Stimulated activated CD8-positive, alpha-beta memory T cell treated with anti-CD3 and anti-CD28 coated beads, Interleukin-4, amount 100 ng/mL, for 24 hours (primary cell): ENCODE measurements around the gene MTA3.
"Not testable (repeated sequence)": the region's sequence is repeated elsewhere in the genome, so short reads cannot be mapped to it uniquely, and the experiment has no call there.

Source experiments
- DNase-seq: peaks from one replicate; pipeline ENCODE4 v3.0.0-alpha.2; 2020; ENCODE audit warnings: low read depth

The MTA3 gene

DNA sequence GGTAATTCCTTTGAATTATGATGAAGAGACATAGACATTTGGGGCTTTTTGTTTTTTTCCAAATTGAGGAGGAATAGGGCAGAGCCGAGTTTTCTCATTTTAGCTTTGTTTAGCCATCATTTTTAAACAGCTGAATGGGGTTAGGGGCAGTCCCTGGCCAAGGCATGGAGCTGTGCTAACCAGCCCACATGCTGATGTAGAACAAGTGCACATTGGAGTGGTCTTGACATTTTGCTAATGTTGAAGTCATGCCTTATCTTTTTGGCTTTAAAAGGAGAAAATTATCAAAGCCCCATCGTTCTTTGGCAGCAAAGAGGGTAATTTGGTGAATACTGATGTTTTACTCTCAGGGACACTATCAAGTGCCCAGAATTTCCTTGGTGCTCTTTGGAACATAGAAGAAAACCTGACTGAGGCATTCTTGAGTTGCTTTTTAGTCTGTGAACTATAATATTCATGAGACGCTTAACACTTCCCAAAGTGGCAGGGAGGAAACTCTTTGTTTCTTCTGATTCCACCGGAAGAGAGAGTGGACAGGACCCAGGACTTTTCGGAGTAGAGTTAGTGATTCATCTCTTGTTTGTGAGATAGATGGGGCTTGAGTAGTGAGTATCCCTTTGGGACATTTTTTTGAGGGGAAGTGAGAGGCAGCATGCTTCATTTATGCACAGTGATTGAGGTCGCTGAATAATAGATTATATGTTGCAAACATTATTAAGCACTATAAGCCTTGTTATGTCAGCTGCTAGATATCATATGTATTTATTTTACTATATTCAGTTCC is 45.0 kb downstream of the MTA3 start:
- DNase-seq, result no peak

DNA sequence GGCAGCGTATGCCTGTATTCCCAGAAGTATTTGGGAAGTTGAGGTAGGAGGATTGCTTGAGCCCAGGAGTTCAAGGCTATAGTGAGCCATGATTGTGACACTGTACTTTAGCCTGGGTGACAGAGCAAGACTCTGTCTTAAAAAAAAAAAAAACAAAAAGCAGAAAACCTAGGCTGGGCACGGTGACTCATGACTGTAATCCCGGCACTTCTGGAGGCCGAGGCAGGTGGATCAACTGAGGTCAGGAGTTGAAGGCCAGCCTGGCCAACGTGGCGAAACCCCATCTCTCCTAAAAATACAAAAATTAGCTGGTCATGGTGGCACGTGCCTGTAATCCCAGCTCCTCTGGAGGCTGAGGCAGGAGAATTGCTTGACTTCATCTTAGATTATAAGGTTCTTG is 46.4 kb downstream of the MTA3 start:
- no peak for DNase-seq

GRCh38 chr2:42618116-42618515 is 49.7 kb downstream of the MTA3 start:
- DNase-seq, result no peak

DNA sequence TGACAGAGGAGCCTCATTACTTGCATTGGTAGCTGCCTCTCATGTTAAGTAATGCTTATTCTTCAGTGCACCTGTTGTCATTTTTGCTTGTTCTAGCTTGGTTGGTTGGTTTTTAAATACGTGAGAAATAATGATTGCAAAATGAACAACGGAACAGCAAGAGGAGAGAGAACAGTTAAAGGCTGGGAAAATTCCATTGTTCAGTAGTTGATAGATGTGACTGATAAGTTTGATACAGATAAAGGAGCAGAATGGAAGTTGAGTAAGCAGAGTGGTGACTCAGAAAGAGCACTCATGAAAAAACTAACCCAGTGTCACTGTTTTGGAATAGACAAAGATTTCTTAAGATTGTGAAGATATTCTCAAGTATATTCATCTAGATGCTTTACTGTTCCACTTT is 50.5 kb downstream of the MTA3 start:
- DNase-seq, result no peak

DNA sequence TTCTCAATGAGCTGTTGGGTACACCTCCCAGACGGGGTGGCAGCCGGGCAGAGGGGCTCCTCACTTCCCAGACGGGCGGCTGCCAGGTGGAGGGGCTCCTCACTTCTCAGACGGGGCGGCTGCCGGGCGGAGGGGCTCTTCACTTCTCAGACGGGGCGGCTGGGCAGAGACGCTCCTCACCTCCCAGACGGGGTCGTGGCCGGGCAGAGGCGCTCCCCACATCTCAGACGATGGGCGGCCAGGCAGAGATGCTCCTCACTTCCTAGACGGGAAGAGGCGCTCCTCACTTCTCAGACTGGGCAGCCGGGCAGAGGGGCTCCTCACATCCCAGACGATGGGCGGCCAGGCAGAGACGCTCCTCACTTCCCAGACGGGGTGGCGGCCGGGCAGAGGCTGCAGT is 53.2 kb downstream of the MTA3 start:
- not testable (repeated sequence) for DNase-seq

DNA sequence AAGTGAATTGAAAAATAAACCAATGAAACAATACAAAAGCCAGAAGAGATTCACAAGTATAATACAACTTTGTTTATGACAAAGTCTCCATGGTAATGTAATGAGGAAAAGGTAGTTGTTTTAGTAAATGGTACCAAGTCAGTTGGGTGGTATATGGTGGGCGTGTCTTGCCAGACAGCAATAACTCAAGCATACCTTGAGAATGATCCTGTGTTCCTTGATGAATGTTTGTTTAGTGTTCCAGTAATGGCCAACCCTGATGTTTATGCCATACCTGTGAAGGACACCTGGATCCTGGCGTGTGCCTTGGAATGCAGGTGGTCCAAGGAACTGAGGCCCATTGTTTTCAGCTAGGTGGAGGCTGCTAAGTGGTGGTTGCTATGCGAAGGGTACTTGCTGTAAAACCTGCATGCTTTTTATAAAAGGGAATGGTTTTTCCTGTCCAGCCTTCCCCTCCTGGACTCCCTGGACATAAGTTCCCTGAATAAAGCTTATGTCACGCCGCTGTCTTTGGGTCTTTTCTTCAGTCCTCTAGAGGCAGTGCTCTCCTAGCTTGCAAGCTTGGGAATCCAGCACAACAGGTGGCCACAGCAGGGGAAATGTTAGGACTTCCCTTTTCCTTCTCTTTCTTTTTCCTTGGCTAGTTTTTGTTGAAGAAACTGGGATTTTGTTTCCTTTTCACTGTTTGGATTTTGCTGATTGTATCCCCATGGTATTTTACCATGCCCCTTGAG is 54.7 kb downstream of the MTA3 start:
- DNase-seq, result no peak

- no peak for DNase-seq
These were observed 55.6 kb downstream of the MTA3 start for GRCh38 chr2:42624047-42624446.

GRCh38 chr2:42628024-42628423 is 59.6 kb downstream of the MTA3 start:
- DNase-seq, result not testable (repeated sequence)

DNA sequence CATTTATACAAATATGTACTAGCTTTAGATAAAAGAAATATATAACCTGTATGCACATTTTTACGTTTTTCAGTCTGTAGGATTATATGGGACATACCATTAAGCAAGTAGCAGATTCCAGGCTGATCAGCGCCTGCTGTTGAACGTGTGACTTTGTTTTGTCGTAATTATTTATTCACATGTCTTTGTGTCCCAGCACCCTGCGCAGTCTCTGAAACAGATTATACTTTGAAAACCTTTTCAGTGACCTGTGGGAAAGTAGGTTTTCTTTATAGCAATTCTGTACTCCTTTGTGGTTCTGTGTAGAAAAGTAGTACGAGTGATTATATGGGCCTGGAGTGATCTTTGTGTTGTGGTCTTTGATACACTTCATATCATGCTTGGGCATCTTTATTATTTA is 68.5 kb downstream of the MTA3 start:
- no peak for DNase-seq

- no peak for DNase-seq
These were observed 69.8 kb downstream of the MTA3 start for GRCh38 chr2:42638080-42638784.

DNA sequence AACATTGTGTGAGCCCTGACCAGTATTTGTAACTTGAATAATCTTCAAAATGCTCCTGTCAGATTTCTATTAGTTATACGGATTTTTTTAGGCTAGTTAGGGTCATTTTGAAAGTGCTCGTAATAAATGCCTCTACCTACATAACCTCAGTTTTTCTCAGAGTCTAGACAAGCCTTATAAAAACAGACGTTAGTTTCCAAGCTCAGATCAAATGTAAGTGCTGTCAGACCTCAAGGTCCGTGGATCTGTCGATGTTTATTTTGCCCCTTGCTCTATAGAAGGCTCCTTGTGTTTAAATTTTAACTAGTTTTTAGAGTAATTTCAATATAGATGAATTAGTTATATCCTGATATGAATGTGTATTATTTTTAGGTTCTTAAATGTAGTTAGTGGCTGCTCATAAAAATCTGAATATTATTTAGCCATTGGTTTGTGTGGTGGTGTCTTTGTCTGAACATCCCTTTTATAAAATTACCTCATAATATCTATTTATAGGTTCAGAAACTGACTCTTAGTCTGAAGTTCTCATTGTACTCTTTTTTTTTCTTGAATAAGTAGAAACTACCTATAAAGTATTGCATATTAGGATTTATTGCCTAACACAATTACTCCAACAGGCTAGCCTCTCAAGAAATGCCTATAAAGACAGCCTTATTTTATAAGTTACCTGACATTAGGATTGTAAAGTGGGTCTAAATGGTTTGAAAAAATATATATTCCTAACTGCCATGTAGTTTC is 71.1 kb downstream of the MTA3 start:
- no peak for DNase-seq

GRCh38 chr2:42640261-42640660 is 71.8 kb downstream of the MTA3 start:
- DNase-seq, result no peak

DNA sequence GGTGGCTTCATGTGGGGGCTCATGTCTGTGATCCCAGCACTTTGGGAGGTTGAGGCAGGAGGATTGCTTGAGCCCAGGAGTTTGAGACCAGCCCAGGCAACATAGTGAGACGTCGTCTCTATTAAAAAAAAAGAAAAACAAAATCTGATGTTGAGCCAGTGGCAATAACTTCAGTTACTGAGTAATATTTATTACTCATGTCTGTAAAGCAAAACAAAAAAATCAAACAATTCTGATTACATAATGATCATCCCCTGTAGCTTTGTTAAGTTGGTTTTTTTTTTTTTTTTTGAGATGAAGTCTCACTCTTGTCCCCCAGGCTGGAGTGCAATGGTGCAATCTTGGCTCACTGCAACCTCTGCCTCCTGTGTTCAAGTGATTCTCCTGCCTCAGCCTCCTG is 73.9 kb downstream of the MTA3 start:
- not testable (repeated sequence) for DNase-seq

DNA sequence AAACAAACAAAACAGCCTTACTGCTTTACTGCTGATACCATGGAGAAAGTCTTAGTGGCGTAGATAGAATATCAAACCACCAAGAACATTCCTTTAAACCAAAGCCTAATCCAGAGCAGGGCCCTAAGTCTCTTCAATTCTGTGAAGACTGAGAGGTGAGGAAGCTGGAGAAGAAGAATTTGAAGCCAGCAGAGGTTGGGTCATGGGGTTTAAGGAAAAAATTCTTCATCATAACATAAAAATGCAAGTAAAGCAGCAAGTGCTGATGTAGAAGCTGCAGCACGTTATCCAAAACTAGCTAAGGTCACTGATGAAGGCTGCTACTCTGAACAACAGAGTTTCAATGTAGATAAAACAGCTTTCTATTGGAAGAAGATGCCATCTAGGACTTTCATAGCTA is 77.1 kb downstream of the MTA3 start:
- DNase-seq, result no peak

DNA sequence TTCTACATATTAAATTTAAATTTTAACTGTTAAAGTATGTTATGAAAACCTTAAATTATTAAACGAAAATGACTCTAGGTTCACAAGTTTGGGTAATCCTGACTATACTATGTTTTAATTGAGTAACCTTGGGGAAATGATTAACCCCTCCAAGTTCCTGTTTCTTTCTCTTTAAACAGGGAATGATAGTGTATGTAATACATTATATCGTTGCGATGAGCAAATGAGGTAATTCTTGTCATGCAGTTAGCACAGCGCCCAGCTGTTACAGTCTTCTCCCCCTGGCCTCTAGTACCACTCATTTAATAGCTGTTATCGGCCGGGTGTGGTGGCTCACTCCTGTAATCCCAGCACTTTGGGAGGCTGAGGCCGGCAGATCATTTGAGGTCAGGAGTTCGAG is 80.4 kb downstream of the MTA3 start:
- no peak for DNase-seq

GRCh38 chr2:42651057-42651456 is 82.6 kb downstream of the MTA3 start:
- DNase-seq, result no peak

GRCh38 chr2:42652086-42652485 is 83.7 kb downstream of the MTA3 start:
- DNase-seq, result no peak

- DNase-seq, result no peak
These were observed 84.6 kb downstream of the MTA3 start for GRCh38 chr2:42653039-42653438.

GRCh38 chr2:42653908-42654445 is 85.5 kb downstream of the MTA3 start:
- no peak for DNase-seq

- DNase-seq, result no peak
These were observed 89.9 kb downstream of the MTA3 start for GRCh38 chr2:42658306-42658705.

DNA sequence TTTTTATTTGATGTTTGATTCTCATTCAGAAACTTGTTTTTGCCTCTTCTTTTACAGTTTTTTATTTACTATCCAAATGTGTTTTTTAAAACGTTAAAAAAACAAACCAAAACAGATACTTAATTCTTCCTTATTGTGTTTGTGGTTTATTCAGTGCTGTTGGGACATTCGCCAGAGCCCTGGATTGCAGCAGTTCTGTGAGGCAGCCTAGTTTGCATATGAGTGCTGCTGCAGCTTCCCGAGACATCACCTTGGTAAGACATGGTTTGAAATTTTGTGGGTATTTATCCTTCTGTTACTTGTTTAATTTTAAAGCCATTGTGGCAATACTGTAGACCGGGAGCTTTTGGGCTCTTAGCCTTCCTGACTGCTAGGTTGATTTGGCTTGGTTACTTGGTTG is 91.2 kb downstream of the MTA3 start:
- DNase-seq, result no peak
